ENCODE data around the gene BCAS1.
"Not testable (repeated sequence)": the region's sequence is repeated elsewhere in the genome, so short reads cannot be mapped to it uniquely, and the experiment has no call there.

BCAS1 gene

GRCh38 chr20:54020348-54020747 lies 50.0 kb downstream of the BCAS1 start:
- H3K27me3 Mint-ChIP-seq (ENCODE audit: low read depth): peaks cover 2% of the 10 kb centered on the region
- DNase-seq (ENCODE audit: low spot score): no peak
- H3K36me3 Mint-ChIP-seq (ENCODE audit: low read depth): no peaks in the 10 kb centered on the region
- H3K9me3 Mint-ChIP-seq: no peaks in the 10 kb centered on the region
- no peak overlapping the region for H3K4me3 Mint-ChIP-seq
- no peak overlapping the region for H3K27ac Mint-ChIP-seq
- H3K4me1 Mint-ChIP-seq (ENCODE audit: low read depth): peaks cover 7% of the 10 kb centered on the region

- no peak for DNase-seq (ENCODE audit: low spot score)
- Mint-ChIP-seq H3K9me3 (no peaks in the 10 kb centered on the region), H3K27me3 (ENCODE audit: low read depth) (peaks cover 5% of the 10 kb centered on the region), H3K27ac (no peak overlapping the region), H3K4me1 (ENCODE audit: low read depth) (peaks cover 9% of the 10 kb centered on the region), H3K36me3 (ENCODE audit: low read depth) (no peaks in the 10 kb centered on the region), H3K4me3 (no peak overlapping the region)
Observed at GRCh38 chr20:54019585-54019984, 50.8 kb downstream of the BCAS1 start.

GRCh38 chr20:54019127-54019526 lies 51.3 kb downstream of the BCAS1 start:
- no peak overlapping the region for H3K27ac Mint-ChIP-seq
- H3K4me1 Mint-ChIP-seq (ENCODE audit: low read depth): peaks cover 9% of the 10 kb centered on the region
- H3K9me3 Mint-ChIP-seq: no peaks in the 10 kb centered on the region
- no peaks in the 10 kb centered on the region for H3K36me3 Mint-ChIP-seq (ENCODE audit: low read depth)
- no peak overlapping the region for H3K4me3 Mint-ChIP-seq
- peaks cover 8% of the 10 kb centered on the region for H3K27me3 Mint-ChIP-seq (ENCODE audit: low read depth)
- no peak for DNase-seq (ENCODE audit: low spot score)

- DNase-seq (ENCODE audit: low spot score): no peak
- Mint-ChIP-seq H3K9me3 (no peaks in the 10 kb centered on the region), H3K4me1 (ENCODE audit: low read depth) (peaks cover 9% of the 10 kb centered on the region), H3K36me3 (ENCODE audit: low read depth) (no peaks in the 10 kb centered on the region), H3K27me3 (ENCODE audit: low read depth) (peaks cover 10% of the 10 kb centered on the region), H3K27ac (peak overlapping the region; percentile 17), H3K4me3 (peak overlapping the region; percentile 16)
Observed at GRCh38 chr20:54017846-54018245, 52.5 kb downstream of the BCAS1 start.

GRCh38 chr20:54015496-54015895 lies 54.9 kb downstream of the BCAS1 start:
- H3K9me3 Mint-ChIP-seq: no peaks in the 10 kb centered on the region
- no peaks in the 10 kb centered on the region for H3K36me3 Mint-ChIP-seq (ENCODE audit: low read depth)
- H3K4me3 Mint-ChIP-seq: no peak overlapping the region
- peaks cover 9% of the 10 kb centered on the region for H3K4me1 Mint-ChIP-seq (ENCODE audit: low read depth)
- H3K27ac Mint-ChIP-seq: no peak overlapping the region
- H3K27me3 Mint-ChIP-seq (ENCODE audit: low read depth): peaks cover 16% of the 10 kb centered on the region
- DNase-seq (ENCODE audit: low spot score): no peak

GRCh38 chr20:54014293-54014926 lies 56.0 kb downstream of the BCAS1 start:
- no peaks in the 10 kb centered on the region for H3K9me3 Mint-ChIP-seq
- H3K4me3 Mint-ChIP-seq: no peak overlapping the region
- no peak overlapping the region for H3K27ac Mint-ChIP-seq
- H3K36me3 Mint-ChIP-seq (ENCODE audit: low read depth): no peaks in the 10 kb centered on the region
- peaks cover 9% of the 10 kb centered on the region for H3K4me1 Mint-ChIP-seq (ENCODE audit: low read depth)
- peaks cover 25% of the 10 kb centered on the region for H3K27me3 Mint-ChIP-seq (ENCODE audit: low read depth)
- no peak for DNase-seq (ENCODE audit: low spot score)

GRCh38 chr20:54013471-54013870 lies 56.9 kb downstream of the BCAS1 start:
- H3K36me3 Mint-ChIP-seq (ENCODE audit: low read depth): no peaks in the 10 kb centered on the region
- H3K4me1 Mint-ChIP-seq (ENCODE audit: low read depth): peaks cover 9% of the 10 kb centered on the region
- DNase-seq (ENCODE audit: low spot score): no peak
- H3K9me3 Mint-ChIP-seq: no peaks in the 10 kb centered on the region
- H3K27me3 Mint-ChIP-seq (ENCODE audit: low read depth): peaks cover 28% of the 10 kb centered on the region
- no peak overlapping the region for H3K27ac Mint-ChIP-seq
- no peak overlapping the region for H3K4me3 Mint-ChIP-seq

- Mint-ChIP-seq H3K27me3 (ENCODE audit: low read depth) (peaks cover 26% of the 10 kb centered on the region), H3K4me3 (no peak overlapping the region), H3K4me1 (ENCODE audit: low read depth) (peaks cover 4% of the 10 kb centered on the region), H3K9me3 (no peaks in the 10 kb centered on the region), H3K36me3 (ENCODE audit: low read depth) (no peaks in the 10 kb centered on the region), H3K27ac (no peak overlapping the region)
- DNase-seq (ENCODE audit: low spot score): no peak
Observed at GRCh38 chr20:54011346-54011745, 59.0 kb downstream of the BCAS1 start.

- H3K36me3 Mint-ChIP-seq (ENCODE audit: low read depth); DNase-seq (ENCODE audit: low spot score); H3K4me3 Mint-ChIP-seq; H3K27ac Mint-ChIP-seq; H3K4me1 Mint-ChIP-seq (ENCODE audit: low read depth): not testable (repeated sequence)
- Mint-ChIP-seq H3K27me3 (ENCODE audit: low read depth) (peaks cover 16% of the 10 kb centered on the region), H3K9me3 (peaks cover 11% of the 10 kb centered on the region)
Observed at GRCh38 chr20:54006216-54006615, 64.2 kb downstream of the BCAS1 start.

GRCh38 chr20:54005524-54005923 lies 64.9 kb downstream of the BCAS1 start:
- Mint-ChIP-seq H3K27me3 (ENCODE audit: low read depth) (peaks cover 12% of the 10 kb centered on the region), H3K36me3 (ENCODE audit: low read depth) (peaks cover 1% of the 10 kb centered on the region), H3K4me1 (ENCODE audit: low read depth) (peaks cover 5% of the 10 kb centered on the region), H3K27ac (no peak overlapping the region), H3K4me3 (no peak overlapping the region), H3K9me3 (peaks cover 18% of the 10 kb centered on the region)
- no peak for DNase-seq (ENCODE audit: low spot score)

- H3K9me3 Mint-ChIP-seq: peaks cover 24% of the 10 kb centered on the region
- H3K4me1 Mint-ChIP-seq (ENCODE audit: low read depth): peaks cover 5% of the 10 kb centered on the region
- peaks cover 2% of the 10 kb centered on the region for H3K27me3 Mint-ChIP-seq (ENCODE audit: low read depth)
- H3K36me3 Mint-ChIP-seq (ENCODE audit: low read depth): peaks cover 1% of the 10 kb centered on the region
- H3K27ac Mint-ChIP-seq: no peak overlapping the region
- no peak for DNase-seq (ENCODE audit: low spot score)
- no peak overlapping the region for H3K4me3 Mint-ChIP-seq
Observed at GRCh38 chr20:54004445-54004844, 65.9 kb downstream of the BCAS1 start.

- Mint-ChIP-seq H3K36me3 (ENCODE audit: low read depth) (peaks cover 1% of the 10 kb centered on the region), H3K27ac (no peak overlapping the region), H3K4me3 (no peak overlapping the region), H3K4me1 (ENCODE audit: low read depth) (peaks cover 2% of the 10 kb centered on the region), H3K9me3 (peaks cover 28% of the 10 kb centered on the region), H3K27me3 (ENCODE audit: low read depth) (no peaks in the 10 kb centered on the region)
- no peak for DNase-seq (ENCODE audit: low spot score)
Observed at GRCh38 chr20:54002741-54003140, 67.7 kb downstream of the BCAS1 start.

GRCh38 chr20:54002056-54002575 lies 68.3 kb downstream of the BCAS1 start:
- Mint-ChIP-seq H3K27ac (no peak overlapping the region), H3K4me1 (ENCODE audit: low read depth) (peaks cover 2% of the 10 kb centered on the region), H3K9me3 (peaks cover 28% of the 10 kb centered on the region), H3K36me3 (ENCODE audit: low read depth) (peaks cover 1% of the 10 kb centered on the region), H3K27me3 (ENCODE audit: low read depth) (no peaks in the 10 kb centered on the region), H3K4me3 (no peak overlapping the region)
- no peak for DNase-seq (ENCODE audit: low spot score)

- Mint-ChIP-seq H3K9me3 (peaks cover 28% of the 10 kb centered on the region), H3K4me1 (ENCODE audit: low read depth) (peaks cover 2% of the 10 kb centered on the region), H3K27me3 (ENCODE audit: low read depth) (peaks cover 4% of the 10 kb centered on the region), H3K36me3 (ENCODE audit: low read depth) (peaks cover 1% of the 10 kb centered on the region), H3K27ac (no peak overlapping the region), H3K4me3 (no peak overlapping the region)
- no peak for DNase-seq (ENCODE audit: low spot score)
Observed at GRCh38 chr20:54000914-54001313, 69.5 kb downstream of the BCAS1 start.

- no peak for DNase-seq (ENCODE audit: low spot score)
- Mint-ChIP-seq H3K9me3 (peaks cover 28% of the 10 kb centered on the region), H3K27me3 (ENCODE audit: low read depth) (peaks cover 4% of the 10 kb centered on the region)
Observed at GRCh38 chr20:54000262-54000661, 70.1 kb downstream of the BCAS1 start.

More at GRCh38 chr20:54000262-54000661, 70.1 kb downstream of the BCAS1 start:
- Mint-ChIP-seq H3K4me1 (ENCODE audit: low read depth) (peaks cover 2% of the 10 kb centered on the region), H3K27ac (no peak overlapping the region), H3K4me3 (no peak overlapping the region), H3K36me3 (ENCODE audit: low read depth) (peaks cover 1% of the 10 kb centered on the region)
